Fibroblast of villous mesenchyme (primary cell): ENCODE data around the gene NCOA3. TPM values are rescaled to one million over a fixed set of nuclear protein-coding genes. Genes with fewer than 3 reads are reported as not detected.
"Not testable (repeated sequence)": the region's sequence is repeated elsewhere in the genome, so short reads cannot be mapped to it uniquely, and the experiment has no call there.

ENCODE experiments used
- DNase-seq: peaks from one replicate; pipeline ENCODE4 v3.0.0-alpha.2; 2010; ENCODE audit warnings: low read depth
- H3K4me3 ChIP-seq: 2 replicates; pipeline ENCODE4 v1.5.1; 2011; ENCODE audit warnings: low read depth, mild to moderate bottlenecking, low read length
- total RNA-seq: library from RNA; depleted of rRNA; stranded (reverse); fragments of >200 nt; gene quantifications from 2 replicates; pipeline ENCODE4 v1.2.3, GENCODE V29; 2012
- TF ChIP-seq, protein P1 (sequence below): IDR thresholded peaks from 2 replicates; pipeline ENCODE4 v1.5.1; 2012; ENCODE audit warnings: low read depth, mild to moderate bottlenecking, low read length; ENCODE audit not compliant: insufficient read depth

Gene NCOA3
- total RNA-seq, 1 donor: 63.0 TPM

GRCh38 chr20:47503685-47504084, 2.0 kb downstream of the NCOA3 start:
- TF ChIP-seq, protein P1, sequence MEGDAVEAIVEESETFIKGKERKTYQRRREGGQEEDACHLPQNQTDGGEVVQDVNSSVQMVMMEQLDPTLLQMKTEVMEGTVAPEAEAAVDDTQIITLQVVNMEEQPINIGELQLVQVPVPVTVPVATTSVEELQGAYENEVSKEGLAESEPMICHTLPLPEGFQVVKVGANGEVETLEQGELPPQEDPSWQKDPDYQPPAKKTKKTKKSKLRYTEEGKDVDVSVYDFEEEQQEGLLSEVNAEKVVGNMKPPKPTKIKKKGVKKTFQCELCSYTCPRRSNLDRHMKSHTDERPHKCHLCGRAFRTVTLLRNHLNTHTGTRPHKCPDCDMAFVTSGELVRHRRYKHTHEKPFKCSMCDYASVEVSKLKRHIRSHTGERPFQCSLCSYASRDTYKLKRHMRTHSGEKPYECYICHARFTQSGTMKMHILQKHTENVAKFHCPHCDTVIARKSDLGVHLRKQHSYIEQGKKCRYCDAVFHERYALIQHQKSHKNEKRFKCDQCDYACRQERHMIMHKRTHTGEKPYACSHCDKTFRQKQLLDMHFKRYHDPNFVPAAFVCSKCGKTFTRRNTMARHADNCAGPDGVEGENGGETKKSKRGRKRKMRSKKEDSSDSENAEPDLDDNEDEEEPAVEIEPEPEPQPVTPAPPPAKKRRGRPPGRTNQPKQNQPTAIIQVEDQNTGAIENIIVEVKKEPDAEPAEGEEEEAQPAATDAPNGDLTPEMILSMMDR: no peak
- DNase-seq: no peak
- peak overlapping the region; percentile 93 for H3K4me3 ChIP-seq

DNA sequence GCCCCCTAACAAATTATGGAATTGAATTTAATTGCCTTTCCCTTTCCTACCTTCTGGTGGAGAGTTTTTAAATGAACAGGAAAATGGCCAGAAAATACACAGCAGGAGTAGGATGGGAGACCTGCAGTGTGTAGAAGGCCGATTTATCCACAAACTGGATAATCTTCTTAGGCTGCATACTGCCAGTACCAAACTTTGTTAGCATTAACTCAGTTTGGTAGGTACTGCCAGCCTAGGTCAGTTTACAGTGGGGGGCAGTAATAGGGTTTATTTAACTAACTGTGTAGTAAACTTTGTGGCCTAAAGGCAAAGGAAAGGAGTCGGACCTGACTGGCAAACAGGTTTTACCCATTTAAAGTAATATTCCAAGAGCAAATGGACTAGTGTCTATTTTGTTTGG, 4.6 kb downstream of the NCOA3 start:
- DNase-seq: no peak
- TF ChIP-seq, protein P1: no peak
- H3K4me3 ChIP-seq: no peak overlapping the region

GRCh38 chr20:47506850-47507249, 5.2 kb downstream of the NCOA3 start:
- no peak for DNase-seq
- TF ChIP-seq, protein P1: no peak
- H3K4me3 ChIP-seq: no peak overlapping the region

GRCh38 chr20:47507275-47507981, 5.7 kb downstream of the NCOA3 start:
- not testable (repeated sequence) for H3K4me3 ChIP-seq, DNase-seq

DNA sequence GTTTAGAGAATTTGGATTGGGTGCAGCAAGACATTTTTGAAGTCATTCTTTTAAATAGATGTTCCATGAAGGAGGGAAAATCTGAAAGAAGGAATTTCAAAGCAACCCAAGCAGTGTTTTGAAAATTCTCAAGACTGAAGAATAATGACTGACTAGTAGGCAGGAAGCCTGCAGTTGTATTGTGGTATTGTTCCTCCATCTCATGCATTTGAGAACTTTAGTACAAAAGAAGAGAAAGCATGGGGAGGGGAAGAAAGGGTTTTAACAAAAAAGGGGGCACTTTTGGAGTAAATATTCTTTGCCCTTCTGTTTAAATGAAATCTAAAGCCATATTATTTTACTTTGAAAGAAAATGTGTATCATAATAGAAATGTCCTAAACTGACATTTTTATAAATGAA, 6.6 kb downstream of the NCOA3 start:
- TF ChIP-seq, protein P1: no peak
- no peak overlapping the region for H3K4me3 ChIP-seq
- DNase-seq: no peak

GRCh38 chr20:47509104-47509661, 7.5 kb downstream of the NCOA3 start:
- H3K4me3 ChIP-seq: no peak overlapping the region
- TF ChIP-seq, protein P1: no peak
- DNase-seq: no peak

GRCh38 chr20:47509685-47510084, 8.0 kb downstream of the NCOA3 start:
- no peak overlapping the region for H3K4me3 ChIP-seq
- TF ChIP-seq, protein P1: no peak
- no peak for DNase-seq
